Mononuclear cell (primary cell): ENCODE data around the gene SLC6A9. TPM values are rescaled to one million over a fixed set of nuclear protein-coding genes. Genes with fewer than 3 reads are reported as not detected.

Experiments
- H3K27me3 ChIP-seq: 2 replicates; pipeline ENCODE4 v1.6.0; 2011; ENCODE audit warnings: low read length, control low read depth; ENCODE audit not compliant: insufficient read depth
- H3K4me1 ChIP-seq: 2 replicates; pipeline ENCODE4 v1.5.1; 2011; ENCODE audit warnings: mild to moderate bottlenecking, low read length, control low read depth; ENCODE audit not compliant: insufficient read depth
- H3K4me3 ChIP-seq: 2 replicates; pipeline ENCODE4 v1.5.1; 2011; ENCODE audit warnings: mild to moderate bottlenecking, low read length, moderate library complexity
- H3K9me3 ChIP-seq: 2 replicates; pipeline ENCODE4 v1.5.1; 2011; ENCODE audit warnings: low read depth, mild to moderate bottlenecking, control low read depth, low read length
- total RNA-seq: library from RNA; depleted of rRNA; stranded (reverse); fragments of >200 nt; gene quantifications from one replicate; pipeline ENCODE4 v1.2.3, GENCODE V29; 2012

SLC6A9 gene
- total RNA-seq, 1 donor, result not detected

GRCh38 chr1:44060830-44061267 is 29.6 kb upstream of the SLC6A9 start:
- H3K4me3 ChIP-seq, result no peak overlapping the region
- no peaks in the 10 kb centered on the region for H3K9me3 ChIP-seq
- H3K4me1 ChIP-seq, result no peaks in the 10 kb centered on the region
- no peaks in the 10 kb centered on the region for H3K27me3 ChIP-seq

DNA sequence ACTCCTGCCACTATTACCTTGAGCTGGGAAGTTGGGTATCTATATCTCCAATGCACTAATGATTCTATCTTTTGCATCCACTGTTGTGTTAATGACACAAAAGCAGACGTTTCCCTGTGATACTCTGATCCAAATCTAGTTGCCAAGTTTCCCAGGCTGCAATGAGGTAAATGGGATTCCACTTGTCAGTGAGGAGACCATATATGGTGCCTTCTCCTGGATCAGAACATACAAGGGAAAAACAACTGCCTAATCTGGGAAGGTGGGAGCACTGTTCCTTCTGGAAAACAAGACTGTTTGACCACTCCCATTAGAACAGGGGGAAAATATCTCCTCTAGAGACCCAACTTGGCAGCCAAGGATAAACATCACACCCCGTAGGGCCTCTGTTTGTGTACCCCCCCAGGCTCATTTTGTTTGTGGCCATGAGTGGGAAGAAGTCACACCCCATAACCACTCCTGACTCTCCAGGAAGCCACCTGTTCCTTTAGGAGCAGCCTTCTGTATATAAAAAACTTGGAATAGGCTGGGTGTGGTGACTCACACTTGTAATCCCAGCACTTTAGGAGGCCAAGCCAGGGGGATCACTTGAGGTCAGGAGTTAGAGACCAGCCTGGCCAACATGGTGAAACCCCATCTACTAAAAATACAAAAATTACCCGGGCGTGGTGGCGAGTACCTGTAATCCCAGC is 28.5 kb upstream of the SLC6A9 start:
- H3K27me3 ChIP-seq, result no peaks in the 10 kb centered on the region
- H3K4me3 ChIP-seq, result no peak overlapping the region
- H3K4me1 ChIP-seq, result no peaks in the 10 kb centered on the region
- H3K9me3 ChIP-seq, result no peaks in the 10 kb centered on the region

DNA sequence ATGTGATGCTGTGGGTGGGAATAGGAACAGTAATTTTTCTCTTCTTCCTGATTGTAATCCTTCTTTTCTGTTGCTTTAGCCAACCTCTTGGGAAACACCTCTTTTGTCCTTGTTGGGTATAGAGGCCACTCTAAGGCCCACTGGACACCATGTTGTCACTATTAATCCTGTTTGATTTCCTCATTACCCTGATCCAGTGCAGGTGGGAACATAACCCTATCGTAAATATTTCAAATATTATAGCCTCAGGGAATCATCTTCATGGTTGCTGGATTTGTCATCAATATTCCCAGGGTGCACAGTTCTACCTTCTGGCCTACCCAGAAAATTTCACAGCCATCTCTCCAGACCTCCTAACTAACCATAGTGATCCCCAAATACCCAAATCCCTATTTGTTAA is 27.9 kb upstream of the SLC6A9 start:
- no peaks in the 10 kb centered on the region for H3K4me1 ChIP-seq
- no peaks in the 10 kb centered on the region for H3K9me3 ChIP-seq
- H3K27me3 ChIP-seq, result no peaks in the 10 kb centered on the region
- no peak overlapping the region for H3K4me3 ChIP-seq

GRCh38 chr1:44057293-44057692 is 26.0 kb upstream of the SLC6A9 start:
- no peaks in the 10 kb centered on the region for H3K9me3 ChIP-seq
- H3K4me3 ChIP-seq, result no peak overlapping the region
- no peaks in the 10 kb centered on the region for H3K4me1 ChIP-seq
- H3K27me3 ChIP-seq, result no peaks in the 10 kb centered on the region

DNA sequence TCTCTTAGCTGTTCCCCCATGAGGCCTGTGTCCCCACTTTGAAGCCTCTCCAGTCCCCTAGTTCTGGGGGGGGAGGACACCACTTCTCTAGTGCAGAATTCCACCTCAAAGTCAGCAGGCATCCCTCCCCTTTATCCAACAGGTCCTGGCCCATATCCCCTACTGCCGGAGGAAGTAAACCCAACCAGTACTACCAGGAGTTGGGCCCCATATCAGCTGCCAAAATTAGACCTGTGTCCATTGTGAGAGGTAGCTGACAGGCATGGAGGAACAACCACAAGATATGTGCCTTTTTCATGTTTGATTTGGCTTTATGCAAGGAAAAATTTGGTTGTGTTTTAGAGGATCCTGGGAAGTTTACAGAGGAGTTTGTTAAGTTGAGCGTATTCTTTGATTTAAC is 22.1 kb upstream of the SLC6A9 start:
- H3K27me3 ChIP-seq, result no peaks in the 10 kb centered on the region
- H3K4me1 ChIP-seq, result no peaks in the 10 kb centered on the region
- H3K9me3 ChIP-seq, result no peaks in the 10 kb centered on the region
- no peak overlapping the region for H3K4me3 ChIP-seq

DNA sequence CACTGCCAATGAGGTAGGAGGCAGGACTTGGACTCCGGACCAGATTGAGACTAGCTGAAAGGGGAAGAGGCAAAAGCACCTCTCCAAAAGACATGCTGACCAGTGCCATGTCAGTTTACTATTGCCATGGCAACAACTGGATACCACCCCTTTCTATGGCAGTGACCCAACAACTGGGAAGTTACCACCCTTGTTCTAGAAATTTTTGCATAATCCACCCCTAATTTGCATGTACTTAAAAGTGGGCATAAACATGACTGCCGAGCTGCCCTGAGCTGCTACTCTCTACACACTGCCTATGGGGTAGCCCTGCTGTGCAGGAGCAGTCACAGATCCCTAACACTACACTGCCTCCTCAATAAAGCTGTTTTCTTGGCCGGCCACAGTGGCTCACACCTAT is 19.0 kb upstream of the SLC6A9 start:
- Histone ChIP-seq H3K27me3 (no peaks in the 10 kb centered on the region), H3K9me3 (no peaks in the 10 kb centered on the region), H3K4me1 (peaks cover 7% of the 10 kb centered on the region), H3K4me3 (no peak overlapping the region)

GRCh38 chr1:44049839-44050238 is 18.6 kb upstream of the SLC6A9 start:
- Histone ChIP-seq H3K27me3 (no peaks in the 10 kb centered on the region), H3K4me1 (peaks cover 7% of the 10 kb centered on the region), H3K4me3 (no peak overlapping the region), H3K9me3 (no peaks in the 10 kb centered on the region)

DNA sequence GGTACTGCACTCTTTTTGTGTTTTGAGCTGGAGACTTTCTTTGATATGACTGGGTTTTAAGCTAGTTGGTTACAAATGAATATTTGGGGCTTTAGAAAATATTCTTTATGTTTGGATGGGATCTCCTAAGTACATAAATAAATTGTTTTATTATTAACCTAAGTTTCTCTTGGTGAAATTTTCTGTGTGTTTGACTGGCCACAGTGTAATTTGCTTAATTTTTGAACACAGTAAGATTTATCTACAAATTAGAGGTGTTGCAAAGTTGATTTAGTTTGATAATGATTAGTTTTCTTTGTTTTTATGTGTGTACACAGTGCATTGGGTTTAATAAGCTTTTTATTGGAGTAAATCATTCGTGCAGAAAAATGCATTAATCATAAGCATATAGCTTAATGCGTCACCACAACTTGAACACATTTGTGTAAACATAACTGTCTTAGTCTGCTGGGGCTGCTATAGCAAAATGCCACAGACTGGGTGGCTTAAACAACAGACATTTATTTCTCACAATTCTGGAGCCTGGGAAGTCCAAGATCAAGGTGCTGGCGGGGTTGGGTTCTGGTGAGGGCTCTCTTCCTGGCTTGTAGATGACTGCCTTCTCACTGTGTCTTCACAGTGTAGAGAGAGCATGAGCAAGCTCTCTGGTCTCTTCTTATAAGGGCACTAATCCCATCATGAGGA is 17.4 kb upstream of the SLC6A9 start:
- Histone ChIP-seq H3K4me1 (peaks cover 7% of the 10 kb centered on the region), H3K9me3 (no peaks in the 10 kb centered on the region), H3K4me3 (no peak overlapping the region), H3K27me3 (no peaks in the 10 kb centered on the region)

GRCh38 chr1:44047131-44047530 is 15.9 kb upstream of the SLC6A9 start:
- Histone ChIP-seq H3K9me3 (no peaks in the 10 kb centered on the region), H3K4me1 (peaks cover 7% of the 10 kb centered on the region), H3K4me3 (no peak overlapping the region), H3K27me3 (no peaks in the 10 kb centered on the region)

- H3K9me3 ChIP-seq, result no peaks in the 10 kb centered on the region
- H3K4me1 ChIP-seq, result peaks cover 7% of the 10 kb centered on the region
- H3K4me3 ChIP-seq, result no peak overlapping the region
- H3K27me3 ChIP-seq, result no peaks in the 10 kb centered on the region
Measured at GRCh38 chr1:44045064-44045463, 13.8 kb upstream of the SLC6A9 start.

DNA sequence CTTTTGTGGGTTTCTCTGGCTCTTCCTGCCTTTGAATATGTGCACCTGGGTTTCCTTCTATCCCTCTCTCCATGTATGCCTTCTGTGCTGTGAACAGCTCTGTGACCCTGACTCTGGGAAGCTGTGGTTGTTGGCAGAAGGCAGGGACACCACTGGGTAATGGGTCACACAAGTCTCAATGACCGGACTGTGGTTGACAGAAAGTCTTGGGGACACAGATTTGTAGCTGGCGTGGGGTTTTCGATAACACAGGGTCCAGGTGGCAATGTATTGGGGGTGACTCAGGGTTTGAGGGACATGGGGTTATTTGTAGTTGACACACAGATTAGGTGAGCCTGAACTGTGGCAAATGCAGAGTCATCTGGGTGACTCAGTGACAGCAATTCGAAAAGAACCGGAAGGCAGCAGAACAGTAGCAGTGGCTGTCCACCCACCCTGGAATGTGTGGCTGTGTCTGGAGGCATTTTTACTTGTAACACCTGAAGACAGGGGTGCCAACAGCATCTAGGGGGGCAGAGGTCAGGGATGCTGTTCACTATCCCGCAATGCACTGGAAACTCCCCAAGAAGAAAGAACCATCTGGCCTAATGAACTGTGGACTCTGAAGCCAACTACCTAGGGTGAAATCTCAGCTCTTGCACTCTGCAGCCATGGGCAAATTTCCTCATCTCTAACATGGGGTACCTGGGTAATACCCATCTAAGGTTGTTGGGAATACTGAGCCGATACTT is 13.0 kb upstream of the SLC6A9 start:
- no peaks in the 10 kb centered on the region for H3K9me3 ChIP-seq
- H3K27me3 ChIP-seq, result no peaks in the 10 kb centered on the region
- H3K4me1 ChIP-seq, result peaks cover 7% of the 10 kb centered on the region
- H3K4me3 ChIP-seq, result no peak overlapping the region

DNA sequence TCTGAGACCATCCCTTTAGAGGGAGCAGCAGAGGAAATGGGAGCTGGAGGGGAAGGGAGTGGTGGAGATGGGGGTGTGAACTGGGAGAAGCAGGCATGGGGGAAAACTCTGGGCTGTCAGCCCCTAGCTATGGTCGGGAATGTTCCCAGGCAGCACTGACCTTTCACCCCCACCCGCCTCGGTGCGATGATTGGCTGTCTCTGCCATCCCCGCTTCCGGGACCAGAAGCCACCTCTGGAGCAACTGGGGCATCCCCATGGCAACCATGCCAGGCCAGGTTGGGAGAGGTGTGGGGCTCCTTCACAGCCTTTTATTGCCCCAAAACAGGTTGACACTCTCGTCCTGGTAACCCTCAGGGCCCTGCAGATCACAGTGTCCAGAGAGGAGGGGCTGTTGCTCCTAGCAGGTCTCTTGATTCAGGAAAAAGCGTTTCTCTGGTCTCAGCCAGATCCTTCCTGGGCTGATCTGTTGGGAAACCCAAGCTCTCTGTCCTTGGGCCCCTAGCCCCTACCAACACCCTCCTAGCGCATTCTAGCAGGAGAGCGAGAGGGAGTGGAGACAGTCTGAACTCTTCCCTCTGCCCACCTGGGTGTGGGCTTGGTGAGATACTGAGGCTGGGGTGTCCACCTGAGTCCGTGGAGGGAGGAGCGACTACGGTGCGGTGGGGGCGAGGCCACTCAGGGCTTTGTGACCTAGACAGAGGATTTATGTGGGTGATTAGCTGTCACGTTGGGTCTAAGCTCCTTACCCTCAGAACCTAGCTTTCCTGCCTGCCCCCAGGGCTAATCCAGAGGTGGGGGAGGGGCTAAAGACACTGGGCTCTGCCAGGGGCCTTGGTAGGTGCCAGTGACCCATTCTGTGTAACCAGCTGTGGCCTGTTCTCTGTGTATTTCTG is 12.2 kb upstream of the SLC6A9 start:
- Histone ChIP-seq H3K4me3 (no peak overlapping the region), H3K4me1 (peaks cover 7% of the 10 kb centered on the region), H3K9me3 (no peaks in the 10 kb centered on the region), H3K27me3 (no peaks in the 10 kb centered on the region)

- no peak overlapping the region for H3K4me3 ChIP-seq
Measured at GRCh38 chr1:44040846-44041245, 9.6 kb upstream of the SLC6A9 start.

GRCh38 chr1:44040418-44040817 is 9.2 kb upstream of the SLC6A9 start:
- Histone ChIP-seq H3K27me3 (no peaks in the 10 kb centered on the region), H3K4me3 (no peak overlapping the region), H3K9me3 (no peaks in the 10 kb centered on the region), H3K4me1 (no peaks in the 10 kb centered on the region)

More at GRCh38 chr1:44040846-44041245, 9.6 kb upstream of the SLC6A9 start:
- H3K27me3 ChIP-seq, result no peaks in the 10 kb centered on the region
- H3K4me1 ChIP-seq, result no peaks in the 10 kb centered on the region
- no peaks in the 10 kb centered on the region for H3K9me3 ChIP-seq
